SK-N-SH (cell line): ENCODE results near the gene KRT13. TPM values are rescaled to one million over a fixed set of nuclear protein-coding genes. Genes with fewer than 3 reads are reported as not detected.

Experiments
- CTCF ChIA-PET: fragments of 300-600, 350-600 bp; formaldehyde crosslinking; extraction: SDS; loops from one replicate; lab custom pipeline; 2021; lab: Yijun Ruan, JAX
- POLR2A ChIA-PET: fragments of 350-600 bp; sonication (Branson Sonifier 250); formaldehyde crosslinking; extraction: SDS; loops from one replicate; lab custom pipeline; 2020; ENCODE audit warnings: antibody characterized with exemption, inconsistent platforms; lab: Yijun Ruan, JAX
- DNase-seq: peaks from one replicate; pipeline ENCODE4 v3.0.0; 2012
- H2AFZ ChIP-seq: fragments of 200-600 bp; sonication (generic); 2 replicates; pipeline ENCODE4 v1.8.1; 2016; ENCODE audit warnings: antibody characterized with exemption, mild to moderate bottlenecking, low read depth
- H3F3A ChIP-seq: fragments of 200-600 bp; sonication (generic); replicated peaks from 2 replicates; pipeline ENCODE3; 2016; ENCODE audit warnings: antibody characterized with exemption, mild to moderate bottlenecking; ENCODE audit not compliant: insufficient read depth
- H3K27ac ChIP-seq, 2 experiments: fragments of 200-500 bp in 1 of 2; fragments of 200-600 bp in 1 of 2; sonication (Bioruptor generic) in 1 of 2; sonication (generic), shearing (Covaris generic) in 1 of 2; 2 replicates each; pipeline versions ENCODE4 v1.5.1 to v1.6.1; 2014 to 2016; ENCODE audit warnings: low read depth in 2 of 2, inconsistent platforms in 1 of 2, low read length in 1 of 2, mild to moderate bottlenecking in 1 of 2, mixed read lengths in 1 of 2
- H3K27me3 ChIP-seq: fragments of 200-600 bp; sonication (generic), shearing (Covaris generic); 2 replicates; pipeline ENCODE4 v1.6.1; 2016; ENCODE audit warnings: mixed run types; ENCODE audit not compliant: insufficient read depth
- H3K36me3 ChIP-seq, 2 experiments: fragments of 200-500 bp in 1 of 2; fragments of 200-600 bp in 1 of 2; sonication (Bioruptor generic) in 1 of 2; sonication (generic) in 1 of 2; replicated peaks in 1 of 2; 2 replicates each; pipeline versions ENCODE3 to v1.5.1; 2014 to 2016; ENCODE audit warnings: low read length in 1 of 2, mild to moderate bottlenecking in 1 of 2; ENCODE audit not compliant: insufficient read depth in 2 of 2, control insufficient read depth in 1 of 2
- H3K4me1 ChIP-seq, 2 experiments: fragments of 200-500 bp in 1 of 2; fragments of 200-600 bp in 1 of 2; sonication (Bioruptor generic) in 1 of 2; sonication (generic), shearing (Covaris generic) in 1 of 2; 2 replicates each; pipeline versions ENCODE4 v1.5.1 to v1.6.1; 2014 to 2016; ENCODE audit warnings: low read depth in 1 of 2, low read length in 1 of 2, mixed run types in 1 of 2; ENCODE audit not compliant: insufficient read depth in 2 of 2, control insufficient read depth in 1 of 2
- H3K4me2 ChIP-seq: fragments of 200-600 bp; sonication (generic), shearing (Covaris generic); 2 replicates; pipeline ENCODE4 v1.6.1; 2017; ENCODE audit warnings: mixed run types
- H3K4me3 ChIP-seq, 2 experiments: fragments of 200-500 bp in 1 of 2; fragments of 200-600 bp in 1 of 2; sonication (Bioruptor generic) in 1 of 2; sonication (generic), shearing (Covaris generic) in 1 of 2; 2 replicates each; pipeline versions ENCODE4 v1.5.1 to v1.8.1; 2014 to 2016; ENCODE audit warnings: low read depth in 2 of 2, inconsistent platforms in 1 of 2, low read length in 1 of 2, mild to moderate bottlenecking in 1 of 2, mixed read lengths in 1 of 2, moderate library complexity in 1 of 2
- H3K79me2 ChIP-seq: fragments of 200-600 bp; sonication (generic); 2 replicates; pipeline ENCODE4 v1.8.1; 2017; ENCODE audit warnings: mild to moderate bottlenecking; ENCODE audit not compliant: insufficient read depth
- H3K9ac ChIP-seq: fragments of 200-600 bp; sonication (generic); 2 replicates; pipeline ENCODE4 v1.6.1; 2017; ENCODE audit warnings: mixed run types
- H3K9me2 ChIP-seq: fragments of 200-600 bp; sonication (generic); 2 replicates; pipeline ENCODE4 v1.6.1; 2017; ENCODE audit warnings: mixed run types
- H3K9me3 ChIP-seq: fragments of 200-600 bp; sonication (generic); 2 replicates; pipeline ENCODE4 v1.6.1; 2017; ENCODE audit warnings: mixed run types, mild to moderate bottlenecking, moderate library complexity
- H4K20me1 ChIP-seq: fragments of 200-600 bp; sonication (generic); 2 replicates; pipeline ENCODE4 v1.6.1; 2017; ENCODE audit warnings: mild to moderate bottlenecking, mixed run types; ENCODE audit not compliant: insufficient read depth
- CHD2 ChIP-seq: fragments of 150-350 bp; IDR thresholded peaks from 2 replicates; pipeline ENCODE4 v1.6.1; 2018; ENCODE audit warnings: low read length; ENCODE audit not compliant: partially characterized antibody
- CTCF ChIP-seq: fragments of 200-600 bp; sonication (generic); IDR thresholded peaks from 2 replicates; pipeline ENCODE4 v1.6.1; 2017; ENCODE audit warnings: antibody characterized with exemption, mild to moderate bottlenecking, moderate library complexity
- EZH2phosphoT487 ChIP-seq: fragments of 200-600 bp; sonication (generic); IDR thresholded peaks from 2 replicates; pipeline ENCODE4 v1.6.1; 2017; ENCODE audit warnings: low read depth, mixed run types, mild to moderate bottlenecking, antibody characterized with exemption, moderate library complexity, borderline replicate concordance
- GABPA ChIP-seq: IDR thresholded peaks from 2 replicates; pipeline ENCODE4 v1.4.0; 2012; ENCODE audit warnings: low read depth, mild to moderate bottlenecking
- GATA2 ChIP-seq: sonication (generic); formaldehyde crosslinking; IDR thresholded peaks from 2 replicates; pipeline ENCODE4 v1.5.0; 2020; ENCODE audit warnings: mild to moderate bottlenecking, missing genetic modification reagents
- MXI1 ChIP-seq: IDR thresholded peaks from 2 replicates; pipeline ENCODE4 v1.6.1; 2012; ENCODE audit warnings: mild to moderate bottlenecking, low read depth, low read length, improper control_type of control experiment
- RCOR1 ChIP-seq: fragments of 150-350 bp; IDR thresholded peaks from 2 replicates; pipeline ENCODE4 v1.6.1; 2017; ENCODE audit warnings: antibody characterized with exemption, low read length
- RFX5 ChIP-seq: IDR thresholded peaks from 2 replicates; pipeline ENCODE4 v1.6.1; 2012; ENCODE audit warnings: mild to moderate bottlenecking, improper control_type of control experiment, low read length
- RXRA ChIP-seq: IDR thresholded peaks from 2 replicates; pipeline ENCODE4 v1.4.0; 2012; ENCODE audit warnings: low read depth, mild to moderate bottlenecking, borderline replicate concordance
- SMC3 ChIP-seq: IDR thresholded peaks from 2 replicates; pipeline ENCODE4 v1.6.1; 2012; ENCODE audit warnings: low read depth, low read length, improper control_type of control experiment
- TEAD4 ChIP-seq: IDR thresholded peaks from 2 replicates; pipeline ENCODE4 v1.4.0; 2012; ENCODE audit warnings: mild to moderate bottlenecking, borderline replicate concordance; ENCODE audit not compliant: insufficient read depth
- USF1 ChIP-seq: IDR thresholded peaks from 2 replicates; pipeline ENCODE4 v1.4.0; 2012; ENCODE audit warnings: low read depth, borderline replicate concordance
- YY1 ChIP-seq: IDR thresholded peaks from 2 replicates; pipeline ENCODE4 v1.4.0; 2012; ENCODE audit warnings: low read depth, mild to moderate bottlenecking
- ZBTB33 ChIP-seq: IDR thresholded peaks from 2 replicates; pipeline ENCODE4 v1.4.0; 2012; ENCODE audit warnings: low read depth, borderline replicate concordance
- WGBS: methylation state at CpG from one replicate; pipeline ENCODE4 v1.1.6; 2017; ENCODE audit warnings: low lambda C conversion rate; 5-methylcytosine and 5-hydroxymethylcytosine counted together
- polyA plus RNA-seq, 3 experiments: library from polyadenylated mRNA; depleted of rRNA; stranded (reverse); fragments of >200 nt; gene quantifications; 2 replicates each; pipeline ENCODE4 v1.2.3, GENCODE V29; 2012

KRT13 gene
- polyA plus RNA-seq, 1 of the 3 experiments (the other 2 are of a cell fraction) = 0.39 TPM

- no peak overlapping the region for H2AFZ ChIP-seq
- no peaks in the 10 kb centered on the region for H4K20me1 ChIP-seq
- no peaks in the 10 kb centered on the region for H3K27me3 ChIP-seq
- peaks cover 19% of the 10 kb centered on the region for H3F3A ChIP-seq
- 91% methylated on average over 9 of the region's 15 CpGs for WGBS
- no peaks in the 10 kb centered on the region for H3K36me3 ChIP-seq
- H3K9me2 ChIP-seq = no peaks in the 10 kb centered on the region
- H3K4me3 ChIP-seq = no peak overlapping the region
- H3K27ac ChIP-seq = no peak overlapping the region
- H3K4me2 ChIP-seq = no peak overlapping the region
- H3K9ac ChIP-seq = no peak overlapping the region
- POLR2A ChIA-PET = no interaction called here
- peaks cover 22 to 52% of the 10 kb centered on the region in 2 experiments for H3K4me1 ChIP-seq
- H3K79me2 ChIP-seq = no peaks in the 10 kb centered on the region
- CTCF ChIA-PET = interaction anchor here (0.7 to 5.4 kb wide), 7 partner anchors 11 to 130 kb away, joined by 3 to 76 read pairs (median 7); partner anchors contain the start of gene KRT15
- no peak for DNase-seq
- no peaks in the 10 kb centered on the region for H3K9me3 ChIP-seq
- TF ChIP-seq EZH2phosphoT487 (no peak), RXRA (no peak), MXI1 (no peak), TEAD4 (no peak), RCOR1 (no peak), YY1 (no peak), CHD2 (no peak), CTCF (no peak), GATA2 (CRISPR knock-in tag) (no peak), USF1 (no peak), GABPA (no peak), ZBTB33 (no peak), RFX5 (no peak), SMC3 (no peak)
Observed at GRCh38 chr17:41535764-41536481, 30.5 kb upstream of the KRT13 start.
